Measurements from ENCODE around the gene PAQR4.

PAQR4 gene

DNA sequence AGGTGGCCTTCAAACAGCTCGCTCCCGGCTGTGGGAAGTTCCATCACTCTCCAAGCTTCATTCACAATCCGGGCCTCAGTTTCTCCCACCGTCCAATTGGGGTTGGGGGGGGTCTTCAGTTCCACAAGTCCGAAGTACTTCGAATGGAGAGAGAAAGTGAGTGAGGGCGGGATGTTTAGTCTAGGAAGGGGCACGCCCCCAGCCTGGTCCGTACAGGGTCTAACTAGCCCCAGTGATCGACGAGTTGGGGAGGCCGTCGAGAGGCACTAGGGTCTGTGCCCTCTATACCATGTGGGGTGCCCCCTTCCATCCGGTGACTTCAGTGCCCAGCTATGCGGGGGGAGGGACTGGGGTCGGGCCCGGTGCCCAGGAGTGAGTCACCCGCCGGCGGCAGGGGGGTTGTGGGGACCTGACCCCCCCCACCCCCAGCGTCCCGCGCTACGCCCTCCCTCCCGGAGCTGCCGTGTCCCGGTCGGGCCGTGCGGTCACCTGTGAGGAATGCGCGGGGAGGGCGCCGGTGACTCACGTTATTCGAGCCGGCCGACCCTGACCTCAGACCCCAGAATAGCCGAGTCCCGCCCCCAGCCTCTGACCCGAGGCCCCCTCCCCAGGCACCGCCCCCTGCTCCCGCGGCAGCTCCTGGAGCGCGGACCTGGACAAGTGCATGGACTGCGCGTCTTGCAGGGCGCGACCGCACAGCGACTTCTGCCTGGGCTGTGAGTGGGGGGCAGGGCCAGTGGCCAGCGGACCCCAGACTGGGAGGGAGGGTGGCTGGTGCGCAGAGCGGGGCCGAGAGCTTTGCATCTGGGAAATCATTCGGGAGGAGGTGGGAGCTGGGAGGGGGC lies 51.7 kb downstream of the PAQR4 start:
- DNase-seq = peak in 22 of 56 donors; percentile 7 to 86 (median 29)

DNA sequence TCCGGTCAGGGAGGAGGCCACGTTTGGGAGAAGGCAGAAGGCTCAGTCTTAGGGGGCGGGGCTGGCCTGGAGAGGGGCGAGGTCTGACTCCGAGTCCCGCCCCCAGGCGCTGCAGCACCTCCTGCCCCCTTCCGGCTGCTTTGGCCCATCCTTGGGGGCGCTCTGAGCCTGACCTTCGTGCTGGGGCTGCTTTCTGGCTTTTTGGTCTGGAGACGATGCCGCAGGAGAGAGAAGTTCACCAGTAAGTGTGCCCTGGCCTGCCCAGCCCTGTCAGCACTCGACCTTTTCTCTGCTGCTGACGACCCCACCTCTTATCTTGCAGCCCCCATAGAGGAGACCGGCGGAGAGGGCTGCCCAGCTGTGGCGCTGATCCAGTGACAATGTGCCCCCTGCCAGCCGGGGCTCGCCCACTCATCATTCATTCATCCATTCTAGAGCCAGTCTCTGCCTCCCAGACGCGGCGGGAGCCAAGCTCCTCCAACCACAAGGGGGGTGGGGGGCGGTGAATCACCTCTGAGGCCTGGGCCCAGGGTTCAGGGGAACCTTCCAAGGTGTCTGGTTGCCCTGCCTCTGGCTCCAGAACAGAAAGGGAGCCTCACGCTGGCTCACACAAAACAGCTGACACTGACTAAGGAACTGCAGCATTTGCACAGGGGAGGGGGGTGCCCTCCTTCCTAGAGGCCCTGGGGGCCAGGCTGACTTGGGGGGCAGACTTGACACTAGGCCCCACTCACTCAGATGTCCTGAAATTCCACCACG lies 52.5 kb downstream of the PAQR4 start:
- peak in 25 of 56 donors; percentile 7 to 70 (median 29) for DNase-seq

DNA sequence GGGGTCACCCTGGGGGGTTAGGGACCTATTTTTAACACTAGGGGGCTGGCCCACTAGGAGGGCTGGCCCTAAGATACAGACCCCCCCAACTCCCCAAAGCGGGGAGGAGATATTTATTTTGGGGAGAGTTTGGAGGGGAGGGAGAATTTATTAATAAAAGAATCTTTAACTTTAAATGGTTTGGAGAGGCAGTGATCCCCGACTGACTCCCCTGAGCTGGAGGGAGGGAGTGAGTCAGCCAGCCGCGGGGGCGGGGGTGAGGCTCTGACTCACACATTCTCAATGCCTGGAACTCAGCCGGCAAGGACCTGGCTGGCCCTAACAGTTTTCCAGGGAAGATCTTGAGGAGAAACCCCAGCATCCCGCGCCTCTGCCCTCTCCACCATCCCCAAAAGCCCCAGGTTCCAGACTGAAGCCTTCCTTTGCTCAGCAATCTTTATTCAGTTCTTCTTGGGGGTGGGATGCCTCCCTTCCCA lies 53.1 kb downstream of the PAQR4 start:
- DNase-seq = peak in 45 of 56 donors; percentile 5 to 89 (median 58)

DNA sequence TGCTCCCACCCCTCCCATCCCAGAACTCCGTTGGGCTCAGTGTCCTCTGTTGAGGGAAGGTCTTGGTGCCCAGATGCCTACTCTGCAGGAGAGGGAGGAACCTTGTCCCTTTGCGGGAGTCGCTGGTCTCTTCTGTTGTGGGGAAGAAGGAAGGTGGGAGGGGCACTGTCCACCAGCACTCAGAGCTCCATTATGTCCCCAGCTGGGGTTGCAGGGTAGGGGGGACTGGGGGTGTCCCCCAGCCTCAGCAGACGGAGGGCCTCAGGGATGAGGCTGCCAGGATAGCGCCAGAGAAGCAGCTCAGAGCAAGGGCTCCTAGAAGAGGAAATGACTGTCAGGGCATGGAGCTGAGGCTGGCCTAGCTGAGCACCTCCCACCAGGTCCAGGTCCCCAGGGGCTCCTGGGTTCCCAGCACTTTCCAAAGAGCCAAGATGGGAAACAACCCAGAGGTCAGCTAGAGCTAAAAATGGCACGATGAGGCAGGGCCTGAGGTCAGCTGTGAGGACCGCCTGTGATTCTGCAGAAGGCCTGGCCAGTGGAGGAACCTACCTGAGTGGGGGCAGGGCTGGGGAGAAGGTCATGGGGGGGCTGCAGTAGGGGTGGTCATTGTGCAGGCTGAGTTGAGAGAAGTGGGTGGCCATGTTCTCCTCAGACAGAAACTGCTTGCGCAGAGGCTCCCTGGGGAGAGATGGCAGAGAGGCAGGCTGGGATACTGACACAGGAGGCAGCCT lies 53.7 kb downstream of the PAQR4 start:
- DNase-seq = peak in 5 of 56 donors; percentile 8 to 49 (median 39)

All from nucleus accumbens (tissue), 56 donors.